HG03442 (cell line): ENCODE measurements around the gene LARGE1.

Experiments used
- ATAC-seq: cut with Tn5 transposase; IDR thresholded peaks from one replicate; pipeline ENCODE4 v1.9.1; 2021; ENCODE audit warnings: mild to moderate bottlenecking, moderate library complexity; ENCODE audit not compliant: unreplicated experiment

Gene LARGE1

GRCh38 chr22:33605666-33606065 lies 314.6 kb downstream of the LARGE1 start:
- ATAC-seq: no peak

GRCh38 chr22:33605221-33605620 lies 315.1 kb downstream of the LARGE1 start:
- no peak for ATAC-seq

- ATAC-seq: no peak
These were observed 319.2 kb downstream of the LARGE1 start for GRCh38 chr22:33601062-33601461.

- no peak for ATAC-seq
These were observed 319.7 kb downstream of the LARGE1 start for GRCh38 chr22:33600595-33600994.

- no peak for ATAC-seq
These were observed 320.2 kb downstream of the LARGE1 start for GRCh38 chr22:33600113-33600512.

GRCh38 chr22:33599596-33599995 lies 320.7 kb downstream of the LARGE1 start:
- no peak for ATAC-seq

GRCh38 chr22:33598821-33599220 lies 321.5 kb downstream of the LARGE1 start:
- no peak for ATAC-seq

- ATAC-seq: no peak
These were observed 322.8 kb downstream of the LARGE1 start for GRCh38 chr22:33597274-33597985.

- ATAC-seq: no peak
These were observed 326.5 kb downstream of the LARGE1 start for GRCh38 chr22:33593818-33594217.

- no peak for ATAC-seq
These were observed 328.3 kb downstream of the LARGE1 start for GRCh38 chr22:33591946-33592345.

GRCh38 chr22:33589297-33589696 lies 331.0 kb downstream of the LARGE1 start:
- no peak for ATAC-seq

- no peak for ATAC-seq
These were observed 331.4 kb downstream of the LARGE1 start for GRCh38 chr22:33588860-33589259.

- no peak for ATAC-seq
These were observed 336.1 kb downstream of the LARGE1 start for GRCh38 chr22:33584152-33584551.

GRCh38 chr22:33582822-33583400 lies 337.4 kb downstream of the LARGE1 start:
- ATAC-seq: no peak

GRCh38 chr22:33580310-33580709 lies 340.0 kb downstream of the LARGE1 start:
- ATAC-seq: no peak

- ATAC-seq: no peak
These were observed 340.7 kb downstream of the LARGE1 start for GRCh38 chr22:33579448-33580093.

- ATAC-seq: no peak
These were observed 341.5 kb downstream of the LARGE1 start for GRCh38 chr22:33578752-33579151.

- no peak for ATAC-seq
These were observed 342.3 kb downstream of the LARGE1 start for GRCh38 chr22:33577862-33578411.

- no peak for ATAC-seq
These were observed 344.1 kb downstream of the LARGE1 start for GRCh38 chr22:33576205-33576604.

GRCh38 chr22:33575771-33576170 lies 344.5 kb downstream of the LARGE1 start:
- no peak for ATAC-seq

GRCh38 chr22:33575041-33575440 lies 345.2 kb downstream of the LARGE1 start:
- no peak for ATAC-seq

GRCh38 chr22:33573479-33573878 lies 346.8 kb downstream of the LARGE1 start:
- ATAC-seq: no peak
